Activated CD4-positive, alpha-beta memory T cell treated with anti-CD3 and anti-CD28 coated beads, Interleukin-2, amount 10 ng/mL, durations not matched to agents 7 days and 5 days (primary cell): ENCODE results near the gene HHATL. TPM values are rescaled to one million over a fixed set of nuclear protein-coding genes. Genes with fewer than 3 reads are reported as not detected.

Source experiments
- CTCF ChIA-PET: fragments of 350-600 bp; sonication (Branson Sonifier 250); formaldehyde crosslinking; loops from one replicate; lab custom pipeline; 2021; ENCODE audit warnings: antibody characterized with exemption, inconsistent platforms; lab: Charles Lee
- POLR2A ChIA-PET: fragments of 350-600 bp; sonication (Branson Sonifier 250); formaldehyde crosslinking; loops from one replicate; lab custom pipeline; 2021; ENCODE audit warnings: antibody characterized with exemption; lab: Charles Lee
- DNase-seq: peaks from one replicate; pipeline ENCODE4 v3.0.0-alpha.2; 2020
- H3K27ac Mint-ChIP-seq: one replicate; pipeline ENCODE4 v1.8.0; 2021; ENCODE audit warnings: mild to moderate bottlenecking, mixed read lengths
- H3K27me3 Mint-ChIP-seq: one replicate; pipeline ENCODE4 v1.8.0; 2021; ENCODE audit warnings: mixed read lengths
- H3K36me3 Mint-ChIP-seq: one replicate; pipeline ENCODE4 v1.8.0; 2021; ENCODE audit warnings: low read depth, mixed read lengths
- H3K4me1 Mint-ChIP-seq: one replicate; pipeline ENCODE4 v1.8.0; 2021; ENCODE audit warnings: mixed read lengths
- H3K4me3 Mint-ChIP-seq: one replicate; pipeline ENCODE4 v1.8.0; 2021; ENCODE audit warnings: mild to moderate bottlenecking, mixed read lengths
- H3K9me3 Mint-ChIP-seq: one replicate; pipeline ENCODE4 v1.8.0; 2021; ENCODE audit warnings: mixed read lengths
- total RNA-seq, 2 experiments: library from RNA; stranded (reverse); gene quantifications; one replicate each; pipeline ENCODE4 v1.2.3, GENCODE V29; 2021

HHATL gene
- total RNA-seq, 2 experiments from 2014 or later: 0.25 TPM; not detected in 1

GRCh38 chr3:42705962-42706585, 3.5 kb upstream of the HHATL start:
- H3K27ac Mint-ChIP-seq: no peak overlapping the region
- no peak overlapping the region for H3K4me3 Mint-ChIP-seq
- H3K4me1 Mint-ChIP-seq: peaks cover 5% of the 10 kb centered on the region
- ChIA-PET POLR2A (no interaction called here), CTCF (no interaction called here)
- H3K36me3 Mint-ChIP-seq: no peaks in the 10 kb centered on the region
- peak; percentile 13 for DNase-seq
- no peaks in the 10 kb centered on the region for H3K9me3 Mint-ChIP-seq
- no peaks in the 10 kb centered on the region for H3K27me3 Mint-ChIP-seq

DNA sequence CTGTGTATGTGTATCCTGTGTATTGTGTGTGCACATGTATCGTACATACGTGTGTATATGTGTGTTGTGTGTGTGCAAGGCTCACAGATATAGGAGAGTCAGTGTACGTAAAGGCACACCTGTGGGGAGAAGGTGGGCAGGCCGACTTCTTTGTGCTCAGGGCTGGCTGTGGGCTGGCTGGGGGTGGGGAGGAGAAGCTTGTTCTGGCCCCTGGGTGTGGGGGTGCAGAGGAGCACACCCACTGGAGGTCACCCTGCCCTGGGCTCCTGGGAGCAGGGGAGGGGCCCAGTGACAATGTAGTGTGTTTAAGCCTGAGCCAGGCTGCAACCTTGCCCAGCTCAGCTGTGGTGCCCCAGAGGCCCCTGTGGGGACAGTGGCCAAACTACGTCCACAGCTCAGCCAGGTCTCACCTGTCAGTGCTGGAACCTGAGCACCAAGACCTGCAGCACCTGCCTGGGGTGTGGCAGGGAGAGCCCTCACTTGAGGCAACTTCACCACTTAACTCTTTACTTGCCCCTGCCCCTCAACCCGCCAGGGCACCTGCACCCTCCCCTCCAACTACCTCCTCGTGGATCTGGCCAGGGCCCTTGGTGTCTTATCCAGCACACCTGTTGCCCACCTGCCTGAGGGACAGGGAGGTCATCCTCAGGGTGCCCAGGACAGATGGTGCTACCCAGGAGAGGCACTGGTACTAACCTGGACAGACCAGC, 2.6 kb upstream of the HHATL start:
- H3K4me1 Mint-ChIP-seq: peaks cover 7% of the 10 kb centered on the region
- CTCF ChIA-PET: no interaction called here
- H3K27me3 Mint-ChIP-seq: no peaks in the 10 kb centered on the region

GRCh38 chr3:42704136-42704841, 1.7 kb upstream of the HHATL start:
- ChIA-PET CTCF (no interaction called here), POLR2A (no interaction called here)
- no peak overlapping the region for H3K4me3 Mint-ChIP-seq
- H3K36me3 Mint-ChIP-seq: no peaks in the 10 kb centered on the region
- peaks cover 4% of the 10 kb centered on the region for H3K27me3 Mint-ChIP-seq
- DNase-seq: no peak
- no peak overlapping the region for H3K27ac Mint-ChIP-seq
- H3K4me1 Mint-ChIP-seq: peaks cover 12% of the 10 kb centered on the region
- H3K9me3 Mint-ChIP-seq: no peaks in the 10 kb centered on the region

More for the DNA sequence above, 2.6 kb upstream of the HHATL start:
- no peaks in the 10 kb centered on the region for H3K9me3 Mint-ChIP-seq
- no peaks in the 10 kb centered on the region for H3K36me3 Mint-ChIP-seq
- DNase-seq: peak; percentile 13
- POLR2A ChIA-PET: no interaction called here
- no peak overlapping the region for H3K4me3 Mint-ChIP-seq
- no peak overlapping the region for H3K27ac Mint-ChIP-seq

DNA sequence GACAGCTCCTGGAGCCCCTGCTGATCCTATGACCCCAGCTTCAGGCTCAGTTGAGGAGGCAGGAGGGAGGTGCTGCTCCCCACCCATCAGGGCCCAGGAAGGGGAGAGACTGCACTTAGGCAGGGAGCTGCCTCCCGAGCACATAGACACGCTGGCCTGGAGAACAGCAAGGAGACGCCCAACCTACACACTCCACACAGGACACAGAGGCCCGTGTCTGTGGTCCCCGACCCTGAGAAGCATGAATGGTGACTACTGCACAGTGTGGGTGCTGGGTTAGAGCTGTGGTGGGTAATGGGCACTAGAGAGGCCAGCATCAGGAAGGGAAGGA, 1.1 kb upstream of the HHATL start:
- Mint-ChIP-seq H3K27ac (no peak overlapping the region), H3K27me3 (peaks cover 4% of the 10 kb centered on the region), H3K36me3 (no peaks in the 10 kb centered on the region), H3K4me1 (peaks cover 17% of the 10 kb centered on the region), H3K9me3 (no peaks in the 10 kb centered on the region), H3K4me3 (no peak overlapping the region)
- no peak for DNase-seq
- ChIA-PET POLR2A (no interaction called here), CTCF (no interaction called here)

DNA sequence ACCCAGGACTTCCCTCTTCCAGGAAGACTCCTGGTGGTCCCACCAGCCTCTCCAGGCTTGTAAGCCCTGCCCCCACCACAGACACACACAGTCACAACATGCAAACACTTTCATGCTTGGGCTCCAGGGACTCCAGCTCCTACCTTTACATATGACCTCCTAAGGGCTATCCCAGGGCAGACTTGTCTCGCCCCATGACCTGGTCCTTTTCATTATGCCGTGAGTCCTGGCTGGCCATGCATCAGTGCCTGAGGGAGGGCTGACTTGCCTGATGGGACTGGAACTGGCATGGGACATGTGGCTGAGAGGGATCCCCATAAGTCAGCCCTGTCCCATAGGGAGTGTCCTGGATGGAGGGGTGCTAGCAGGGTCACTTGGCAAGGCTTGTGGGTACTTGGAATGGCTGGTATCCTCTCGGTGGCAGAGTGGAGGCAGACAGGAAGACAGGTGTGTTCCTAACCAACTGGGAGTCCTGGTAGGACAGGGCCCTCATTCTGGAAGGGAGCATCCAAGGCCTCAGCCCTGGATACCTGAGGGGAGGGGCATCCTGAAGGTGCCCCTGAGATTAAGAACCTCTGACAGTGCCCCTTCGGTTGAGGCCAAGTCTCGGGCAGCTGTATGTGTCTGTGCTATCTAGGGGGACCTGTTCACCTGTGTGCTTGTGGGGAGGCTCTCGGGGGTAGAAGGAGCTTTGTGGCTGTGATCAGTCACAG, 540 bp upstream of the HHATL start:
- DNase-seq: no peak
- Mint-ChIP-seq H3K36me3 (no peaks in the 10 kb centered on the region), H3K4me3 (no peak overlapping the region), H3K4me1 (peaks cover 22% of the 10 kb centered on the region), H3K27me3 (peaks cover 4% of the 10 kb centered on the region), H3K9me3 (no peaks in the 10 kb centered on the region), H3K27ac (no peak overlapping the region)
- CTCF ChIA-PET: no interaction called here
- POLR2A ChIA-PET: no interaction called here

DNA sequence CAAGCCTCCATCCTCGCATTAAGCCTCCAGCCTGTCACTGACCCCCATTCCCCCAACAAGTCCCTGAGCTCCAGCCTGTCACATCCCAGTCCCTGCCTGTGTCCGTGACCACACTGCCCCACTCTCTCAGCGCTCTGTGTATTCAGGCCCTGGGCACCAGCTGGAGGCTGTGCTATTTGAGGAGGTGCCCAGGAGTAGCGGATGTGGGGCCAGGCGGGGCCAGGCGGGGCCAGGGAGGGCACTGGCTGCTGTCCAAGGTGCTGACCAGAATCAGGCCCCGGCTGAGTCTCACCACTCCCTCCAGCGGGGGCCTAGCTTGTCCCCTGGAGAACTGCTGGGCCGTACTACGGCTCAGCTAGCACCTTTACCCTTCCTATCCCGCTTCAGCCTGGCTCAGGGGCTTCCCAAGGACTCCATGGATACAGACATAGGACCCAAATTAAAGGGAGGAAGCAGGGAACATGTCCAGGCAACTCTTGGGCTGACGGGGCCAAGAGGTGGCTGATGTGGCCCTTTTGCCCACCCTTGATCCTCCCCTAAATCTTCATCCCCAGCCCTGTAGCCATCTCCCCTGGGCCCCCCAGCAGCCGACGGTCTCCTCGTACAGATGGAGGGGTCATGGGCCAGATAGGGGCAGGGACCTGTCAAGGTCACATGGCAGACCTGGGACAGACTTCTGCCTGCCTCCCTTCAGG, 1.1 kb downstream of the HHATL start:
- ChIA-PET POLR2A (no interaction called here), CTCF (no interaction called here)
- H3K4me1 Mint-ChIP-seq: peaks cover 22% of the 10 kb centered on the region
- H3K4me3 Mint-ChIP-seq: no peak overlapping the region
- peaks cover 4% of the 10 kb centered on the region for H3K27me3 Mint-ChIP-seq
- no peak overlapping the region for H3K27ac Mint-ChIP-seq
- no peaks in the 10 kb centered on the region for H3K36me3 Mint-ChIP-seq
- no peaks in the 10 kb centered on the region for H3K9me3 Mint-ChIP-seq
- DNase-seq: peak; percentile 78

DNA sequence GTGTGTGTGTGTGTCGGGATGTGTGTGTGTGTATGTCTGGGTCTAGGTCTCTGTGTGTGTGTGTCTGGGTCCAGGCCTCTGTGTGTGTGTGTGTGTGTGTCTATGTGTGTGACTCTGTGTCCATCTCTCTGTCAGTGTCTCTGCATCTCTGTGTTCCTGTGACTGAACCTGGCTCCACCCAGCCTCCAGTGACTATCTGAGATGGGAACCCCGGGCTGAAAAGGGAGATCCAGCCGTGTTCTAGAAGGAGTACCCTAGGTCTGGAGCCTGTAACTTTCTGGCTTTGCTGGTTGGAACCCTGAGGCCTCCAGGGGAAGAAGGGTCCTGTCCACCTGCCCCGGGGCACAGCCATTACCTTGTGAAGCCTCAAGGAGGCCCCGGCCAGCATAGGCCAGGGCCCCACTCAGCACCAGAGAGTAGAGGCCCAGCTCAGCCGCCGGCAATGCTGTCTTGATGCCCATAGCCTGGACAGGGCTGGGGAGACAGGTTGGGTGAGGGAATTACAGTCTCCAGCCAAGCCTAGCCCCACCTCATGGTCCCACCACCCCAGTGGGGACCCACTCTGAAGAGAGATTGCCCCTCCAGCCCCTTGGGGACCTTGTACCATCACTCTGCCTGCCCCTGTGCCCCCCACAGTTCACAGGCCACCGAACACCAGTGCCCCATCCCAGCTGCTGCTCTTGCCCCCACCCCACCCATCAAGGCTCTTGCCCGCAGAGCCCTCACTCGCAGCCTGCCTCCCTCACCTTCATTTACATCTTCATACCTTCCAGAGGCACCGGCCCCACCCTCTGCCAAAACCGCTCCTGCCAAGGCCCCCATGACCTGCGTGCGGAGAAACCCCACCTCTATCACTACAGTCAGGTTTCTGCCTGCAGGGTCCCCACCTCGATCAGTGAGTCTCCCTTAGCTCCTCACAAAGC, 2.0 kb downstream of the HHATL start:
- DNase-seq: no peak
- peaks cover 22% of the 10 kb centered on the region for H3K4me1 Mint-ChIP-seq
- H3K36me3 Mint-ChIP-seq: no peaks in the 10 kb centered on the region
- ChIA-PET POLR2A (no interaction called here), CTCF (no interaction called here)
- no peak overlapping the region for H3K4me3 Mint-ChIP-seq
- H3K9me3 Mint-ChIP-seq: no peaks in the 10 kb centered on the region
- H3K27ac Mint-ChIP-seq: no peak overlapping the region
- H3K27me3 Mint-ChIP-seq: peaks cover 4% of the 10 kb centered on the region

DNA sequence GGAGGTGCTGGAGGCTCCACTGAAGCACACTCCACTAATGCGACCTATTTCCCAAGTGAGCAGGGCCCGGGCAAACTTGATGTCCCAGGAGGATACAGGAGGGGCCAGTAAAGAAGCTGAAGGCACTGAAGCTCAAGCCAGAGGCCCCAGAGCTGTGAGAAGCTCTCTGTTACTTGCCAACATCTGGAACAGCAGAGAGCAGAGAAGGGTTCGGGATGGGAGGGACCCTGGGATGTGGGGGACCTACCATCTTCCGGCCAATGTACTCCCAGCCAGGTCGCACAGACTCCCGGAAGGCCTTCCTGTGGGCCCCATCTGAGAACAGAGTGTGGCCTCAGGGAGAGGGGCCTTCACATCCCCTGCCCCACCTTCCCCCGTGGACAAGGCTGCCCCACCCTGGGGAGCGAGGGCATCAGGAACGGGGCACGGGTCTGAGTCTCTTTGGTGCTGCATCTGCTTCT, 3.1 kb downstream of the HHATL start:
- no peak overlapping the region for H3K4me3 Mint-ChIP-seq
- DNase-seq: no peak
- H3K9me3 Mint-ChIP-seq: no peaks in the 10 kb centered on the region
- ChIA-PET CTCF (interaction anchor here (0.7 kb wide), 1 partner anchor 56 kb away, joined by 3 read pairs; no protein-coding TSS in a partner anchor), POLR2A (no interaction called here)
- H3K36me3 Mint-ChIP-seq: no peaks in the 10 kb centered on the region
- H3K27me3 Mint-ChIP-seq: peaks cover 4% of the 10 kb centered on the region
- no peak overlapping the region for H3K27ac Mint-ChIP-seq
- peaks cover 22% of the 10 kb centered on the region for H3K4me1 Mint-ChIP-seq

DNA sequence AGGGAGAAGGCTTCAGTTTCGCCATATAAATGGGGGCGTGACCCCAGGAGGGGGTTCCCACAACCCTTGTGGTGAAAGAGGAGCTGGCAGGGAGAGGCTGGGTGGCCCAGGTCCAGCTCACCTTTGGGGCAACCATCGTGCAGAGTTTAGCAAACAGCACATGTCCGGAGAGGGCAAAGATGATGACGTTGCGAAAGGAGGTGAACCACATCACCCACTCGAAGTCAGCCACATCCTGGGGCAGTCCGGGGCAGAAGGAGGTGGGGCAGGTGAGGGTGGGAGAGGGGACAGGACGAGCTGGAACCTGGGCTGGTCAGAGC, 3.7 kb downstream of the HHATL start:
- no peak overlapping the region for H3K27ac Mint-ChIP-seq
- no peak overlapping the region for H3K4me3 Mint-ChIP-seq
- no peaks in the 10 kb centered on the region for H3K36me3 Mint-ChIP-seq
- H3K9me3 Mint-ChIP-seq: no peaks in the 10 kb centered on the region
- ChIA-PET POLR2A (no interaction called here), CTCF (interaction anchor here (0.7 kb wide), 1 partner anchor 57 kb away, joined by 3 read pairs; no protein-coding TSS in a partner anchor)
- peaks cover 4% of the 10 kb centered on the region for H3K27me3 Mint-ChIP-seq
- DNase-seq: peak; percentile 51
- peaks cover 22% of the 10 kb centered on the region for H3K4me1 Mint-ChIP-seq

GRCh38 chr3:42698216-42698910, 4.2 kb downstream of the HHATL start:
- Mint-ChIP-seq H3K9me3 (no peaks in the 10 kb centered on the region), H3K27me3 (peaks cover 4% of the 10 kb centered on the region), H3K36me3 (no peaks in the 10 kb centered on the region), H3K27ac (no peak overlapping the region), H3K4me3 (no peak overlapping the region), H3K4me1 (peaks cover 22% of the 10 kb centered on the region)
- no peak for DNase-seq
- CTCF ChIA-PET: no interaction called here
- POLR2A ChIA-PET: no interaction called here

DNA sequence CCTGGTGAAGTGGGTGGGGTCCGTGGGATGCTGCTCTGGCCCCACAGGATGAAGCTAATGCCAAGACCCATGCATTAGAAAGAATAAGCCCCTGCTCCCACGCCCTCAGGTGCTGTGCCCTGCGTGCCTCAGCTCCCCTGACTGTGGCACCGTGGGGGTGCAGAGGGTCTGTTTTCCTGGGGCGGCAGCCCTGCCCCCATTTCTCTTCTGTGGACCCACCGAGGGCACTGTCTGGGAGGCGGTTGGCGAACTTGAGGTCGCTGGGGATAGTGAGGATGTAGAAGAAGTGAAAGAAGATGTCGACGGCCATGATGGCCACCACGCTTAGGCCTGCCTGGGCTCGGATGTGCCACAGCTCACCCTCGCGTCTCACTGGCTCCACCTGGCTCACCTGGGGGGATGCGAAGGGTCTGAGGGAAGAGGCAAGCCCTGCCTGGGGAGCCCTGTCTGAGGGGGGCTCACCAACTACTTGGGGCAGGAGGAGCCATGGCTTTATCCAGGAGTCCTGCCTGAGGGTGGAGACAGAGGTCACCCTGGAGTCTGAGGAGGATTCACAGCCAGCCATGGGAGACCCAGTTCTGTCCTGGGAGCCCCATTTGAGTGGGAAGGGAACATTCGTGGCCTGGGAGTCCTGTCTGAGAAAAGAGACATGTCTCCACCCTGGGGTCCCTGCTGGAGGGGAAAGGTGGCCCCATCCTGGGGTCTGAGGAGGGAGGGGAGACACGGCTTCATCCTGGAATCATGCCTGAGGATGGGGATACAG, 5.1 kb downstream of the HHATL start:
- no peaks in the 10 kb centered on the region for H3K36me3 Mint-ChIP-seq
- no peak overlapping the region for H3K4me3 Mint-ChIP-seq
- ChIA-PET CTCF (no interaction called here), POLR2A (no interaction called here)
- no peak for DNase-seq
- H3K27me3 Mint-ChIP-seq: peaks cover 4% of the 10 kb centered on the region
- H3K9me3 Mint-ChIP-seq: no peaks in the 10 kb centered on the region
- no peak overlapping the region for H3K27ac Mint-ChIP-seq
- peaks cover 22% of the 10 kb centered on the region for H3K4me1 Mint-ChIP-seq
